HL-60 (cell line): ENCODE measurements around the gene MMP2.

Experiments used
- POLR2AphosphoS5 ChIP-seq: IDR thresholded peaks from 2 replicates; pipeline ENCODE4 v1.6.1; 2012; ENCODE audit warnings: low read depth
- TF ChIP-seq, protein P1 (sequence below): IDR thresholded peaks from one replicate; pipeline ENCODE4 v1.5.1; 2011; ENCODE audit warnings: low read length, control low read depth, inconsistent platforms; ENCODE audit not compliant: insufficient read depth
- TF ChIP-seq, protein P2 (sequence below): IDR thresholded peaks from 2 replicates; pipeline ENCODE4 v1.6.1; 2012; ENCODE audit warnings: low read depth; ENCODE audit not compliant: insufficient replicate concordance

DNA sequence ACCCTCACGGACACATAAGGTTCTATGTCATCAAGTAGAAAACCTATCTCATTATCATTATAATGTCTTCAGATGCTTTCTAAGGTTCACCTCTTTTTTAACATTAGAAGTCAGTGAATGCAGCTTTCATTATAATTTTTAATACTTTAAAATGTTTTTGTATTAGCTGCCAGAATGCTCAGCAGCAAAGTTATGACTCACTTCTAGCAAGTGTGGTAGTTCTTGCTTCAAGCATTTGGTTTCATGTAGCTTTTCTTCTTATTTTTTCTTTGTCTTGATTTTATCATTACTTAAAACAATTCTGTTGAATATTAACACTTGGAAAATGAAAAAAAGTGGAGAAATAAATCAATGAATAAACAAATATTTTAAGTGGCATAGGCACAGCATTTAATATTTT lies 53.2 kb downstream of the MMP2 start:
- TF ChIP-seq POLR2AphosphoS5: no peak
- TF ChIP-seq, protein P1, sequence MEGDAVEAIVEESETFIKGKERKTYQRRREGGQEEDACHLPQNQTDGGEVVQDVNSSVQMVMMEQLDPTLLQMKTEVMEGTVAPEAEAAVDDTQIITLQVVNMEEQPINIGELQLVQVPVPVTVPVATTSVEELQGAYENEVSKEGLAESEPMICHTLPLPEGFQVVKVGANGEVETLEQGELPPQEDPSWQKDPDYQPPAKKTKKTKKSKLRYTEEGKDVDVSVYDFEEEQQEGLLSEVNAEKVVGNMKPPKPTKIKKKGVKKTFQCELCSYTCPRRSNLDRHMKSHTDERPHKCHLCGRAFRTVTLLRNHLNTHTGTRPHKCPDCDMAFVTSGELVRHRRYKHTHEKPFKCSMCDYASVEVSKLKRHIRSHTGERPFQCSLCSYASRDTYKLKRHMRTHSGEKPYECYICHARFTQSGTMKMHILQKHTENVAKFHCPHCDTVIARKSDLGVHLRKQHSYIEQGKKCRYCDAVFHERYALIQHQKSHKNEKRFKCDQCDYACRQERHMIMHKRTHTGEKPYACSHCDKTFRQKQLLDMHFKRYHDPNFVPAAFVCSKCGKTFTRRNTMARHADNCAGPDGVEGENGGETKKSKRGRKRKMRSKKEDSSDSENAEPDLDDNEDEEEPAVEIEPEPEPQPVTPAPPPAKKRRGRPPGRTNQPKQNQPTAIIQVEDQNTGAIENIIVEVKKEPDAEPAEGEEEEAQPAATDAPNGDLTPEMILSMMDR: no peak
- TF ChIP-seq, protein P2, sequence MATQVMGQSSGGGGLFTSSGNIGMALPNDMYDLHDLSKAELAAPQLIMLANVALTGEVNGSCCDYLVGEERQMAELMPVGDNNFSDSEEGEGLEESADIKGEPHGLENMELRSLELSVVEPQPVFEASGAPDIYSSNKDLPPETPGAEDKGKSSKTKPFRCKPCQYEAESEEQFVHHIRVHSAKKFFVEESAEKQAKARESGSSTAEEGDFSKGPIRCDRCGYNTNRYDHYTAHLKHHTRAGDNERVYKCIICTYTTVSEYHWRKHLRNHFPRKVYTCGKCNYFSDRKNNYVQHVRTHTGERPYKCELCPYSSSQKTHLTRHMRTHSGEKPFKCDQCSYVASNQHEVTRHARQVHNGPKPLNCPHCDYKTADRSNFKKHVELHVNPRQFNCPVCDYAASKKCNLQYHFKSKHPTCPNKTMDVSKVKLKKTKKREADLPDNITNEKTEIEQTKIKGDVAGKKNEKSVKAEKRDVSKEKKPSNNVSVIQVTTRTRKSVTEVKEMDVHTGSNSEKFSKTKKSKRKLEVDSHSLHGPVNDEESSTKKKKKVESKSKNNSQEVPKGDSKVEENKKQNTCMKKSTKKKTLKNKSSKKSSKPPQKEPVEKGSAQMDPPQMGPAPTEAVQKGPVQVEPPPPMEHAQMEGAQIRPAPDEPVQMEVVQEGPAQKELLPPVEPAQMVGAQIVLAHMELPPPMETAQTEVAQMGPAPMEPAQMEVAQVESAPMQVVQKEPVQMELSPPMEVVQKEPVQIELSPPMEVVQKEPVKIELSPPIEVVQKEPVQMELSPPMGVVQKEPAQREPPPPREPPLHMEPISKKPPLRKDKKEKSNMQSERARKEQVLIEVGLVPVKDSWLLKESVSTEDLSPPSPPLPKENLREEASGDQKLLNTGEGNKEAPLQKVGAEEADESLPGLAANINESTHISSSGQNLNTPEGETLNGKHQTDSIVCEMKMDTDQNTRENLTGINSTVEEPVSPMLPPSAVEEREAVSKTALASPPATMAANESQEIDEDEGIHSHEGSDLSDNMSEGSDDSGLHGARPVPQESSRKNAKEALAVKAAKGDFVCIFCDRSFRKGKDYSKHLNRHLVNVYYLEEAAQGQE: no peak
